Measurements from ENCODE around the gene PRR9.

DNA sequence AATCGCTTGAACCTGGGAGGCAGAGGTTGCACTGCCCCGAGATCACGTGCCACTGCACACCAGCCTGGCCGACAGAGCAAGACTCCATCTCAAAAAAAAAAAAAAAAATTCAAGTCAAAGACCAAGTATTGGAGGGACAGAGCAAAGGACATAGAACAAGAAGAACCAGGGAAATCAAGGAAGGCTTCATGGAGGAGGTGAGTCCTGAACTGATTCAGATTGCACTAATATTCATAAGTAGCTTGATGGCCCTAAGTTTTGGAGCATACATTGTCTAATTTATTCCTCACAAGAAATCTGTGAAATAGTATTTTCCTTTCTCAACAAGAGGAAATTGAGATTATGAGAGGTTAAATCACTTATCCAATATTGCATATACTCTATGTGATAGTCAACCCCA, 3.9 kb upstream of the PRR9 start:
- TF ChIP-seq, protein P1, sequence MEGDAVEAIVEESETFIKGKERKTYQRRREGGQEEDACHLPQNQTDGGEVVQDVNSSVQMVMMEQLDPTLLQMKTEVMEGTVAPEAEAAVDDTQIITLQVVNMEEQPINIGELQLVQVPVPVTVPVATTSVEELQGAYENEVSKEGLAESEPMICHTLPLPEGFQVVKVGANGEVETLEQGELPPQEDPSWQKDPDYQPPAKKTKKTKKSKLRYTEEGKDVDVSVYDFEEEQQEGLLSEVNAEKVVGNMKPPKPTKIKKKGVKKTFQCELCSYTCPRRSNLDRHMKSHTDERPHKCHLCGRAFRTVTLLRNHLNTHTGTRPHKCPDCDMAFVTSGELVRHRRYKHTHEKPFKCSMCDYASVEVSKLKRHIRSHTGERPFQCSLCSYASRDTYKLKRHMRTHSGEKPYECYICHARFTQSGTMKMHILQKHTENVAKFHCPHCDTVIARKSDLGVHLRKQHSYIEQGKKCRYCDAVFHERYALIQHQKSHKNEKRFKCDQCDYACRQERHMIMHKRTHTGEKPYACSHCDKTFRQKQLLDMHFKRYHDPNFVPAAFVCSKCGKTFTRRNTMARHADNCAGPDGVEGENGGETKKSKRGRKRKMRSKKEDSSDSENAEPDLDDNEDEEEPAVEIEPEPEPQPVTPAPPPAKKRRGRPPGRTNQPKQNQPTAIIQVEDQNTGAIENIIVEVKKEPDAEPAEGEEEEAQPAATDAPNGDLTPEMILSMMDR (conservative IDR thresholded peaks at IDR 0.05 in 1 of 2, IDR thresholded peaks at IDR 0.05 in 1 of 2; ENCODE audit: low read depth in 1 of 2, low read length in 2 of 2) = no peak
- no peak for TF ChIP-seq EZH2 (IDR thresholded peaks at IDR 0.05; ENCODE audit: low read length, missing control alignments)

Data from fibroblast of lung (primary cell).